Hematopoietic multipotent progenitor cell (in vitro differentiated cells): Measurements from ENCODE around the gene HOXD11. TPM values are rescaled to one million over a fixed set of nuclear protein-coding genes. Genes with fewer than 3 reads are reported as not detected.
A peak's percentile ranks its signal among the peaks of the same experiment; 100 is the strongest.

Experiments used
- DNase-seq, 3 donors: peaks; one replicate each; pipeline ENCODE4 v3.0.0-alpha.2; 2011 to 2015; ENCODE audit warnings: low read depth in 2 of 3, low spot score in 2 of 3
- total RNA-seq: library from RNA; depleted of rRNA; stranded (reverse); fragments of >200 nt; gene quantifications from one replicate; pipeline ENCODE4 v1.2.3, GENCODE V29; 2012

HOXD11 gene
- not detected for total RNA-seq

DNA sequence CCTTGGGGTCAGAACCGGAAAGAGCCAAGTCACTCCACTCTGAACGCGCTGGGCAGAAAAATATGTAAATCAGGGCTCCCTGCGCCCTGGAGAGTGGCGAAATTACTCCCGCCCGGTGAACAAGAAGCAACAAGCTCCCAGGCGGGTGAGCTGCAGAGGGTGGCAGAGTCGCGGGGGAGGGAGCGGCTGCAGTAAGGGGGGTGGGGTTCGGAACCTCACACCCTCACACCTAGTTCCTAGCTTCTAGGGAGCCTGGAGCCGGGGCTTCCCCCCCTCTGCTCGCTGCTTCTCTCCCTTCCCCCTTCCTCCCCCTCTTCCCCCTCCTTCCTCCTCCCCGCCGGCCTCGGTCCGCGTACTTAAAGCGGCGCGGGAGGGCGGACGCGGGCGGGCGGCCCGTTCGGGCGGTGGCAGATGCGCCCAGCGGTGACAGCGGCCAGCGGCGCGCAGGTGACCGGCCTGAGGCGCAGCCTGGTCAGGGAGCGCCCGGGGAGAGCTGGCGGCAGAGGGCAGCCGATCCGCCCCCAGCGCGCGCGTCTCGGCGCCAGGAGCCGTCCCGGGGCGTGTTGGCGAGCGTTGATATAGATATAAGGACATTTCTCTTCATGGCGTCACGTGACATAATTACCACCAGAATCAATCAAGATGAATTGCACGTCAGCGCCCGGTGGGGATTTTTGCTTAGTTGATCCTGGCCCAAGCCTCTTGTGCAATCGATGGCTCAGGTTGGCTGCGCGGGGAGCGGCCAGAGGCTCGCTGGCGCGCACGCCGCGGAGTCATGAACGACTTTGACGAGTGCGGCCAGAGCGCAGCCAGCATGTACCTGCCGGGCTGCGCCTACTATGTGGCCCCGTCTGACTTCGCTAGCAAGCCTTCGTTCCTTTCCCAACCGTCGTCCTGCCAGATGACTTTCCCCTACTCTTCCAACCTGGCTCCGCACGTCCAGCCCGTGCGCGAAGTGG, at the start of gene HOXD11:
HOXD11 (plus strand) TSS at position 700 of the 959 bp plus-strand sequence; CDS start at position 776, 76 bp downstream.
- DNase-seq, result no peak

DNA sequence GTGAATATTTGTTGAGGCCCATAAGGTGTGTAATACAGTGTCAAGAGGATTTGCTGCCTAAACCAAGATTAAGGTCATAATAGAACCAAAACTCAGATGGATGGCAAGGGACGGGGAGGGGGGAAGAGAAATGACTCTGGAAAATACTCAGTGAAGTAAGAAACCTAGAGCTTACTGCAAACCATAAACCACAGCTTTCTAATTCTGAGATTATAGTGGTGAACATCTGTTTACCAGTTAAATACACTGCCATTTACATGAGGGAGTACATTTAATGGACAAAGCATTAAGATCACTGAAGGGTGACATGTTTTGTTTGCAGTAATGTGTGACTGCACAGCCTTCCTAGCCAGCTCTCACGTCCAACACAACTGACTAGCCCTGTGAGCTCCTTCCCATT, 43.1 kb upstream of the HOXD11 start:
- DNase-seq, result no peak

DNA sequence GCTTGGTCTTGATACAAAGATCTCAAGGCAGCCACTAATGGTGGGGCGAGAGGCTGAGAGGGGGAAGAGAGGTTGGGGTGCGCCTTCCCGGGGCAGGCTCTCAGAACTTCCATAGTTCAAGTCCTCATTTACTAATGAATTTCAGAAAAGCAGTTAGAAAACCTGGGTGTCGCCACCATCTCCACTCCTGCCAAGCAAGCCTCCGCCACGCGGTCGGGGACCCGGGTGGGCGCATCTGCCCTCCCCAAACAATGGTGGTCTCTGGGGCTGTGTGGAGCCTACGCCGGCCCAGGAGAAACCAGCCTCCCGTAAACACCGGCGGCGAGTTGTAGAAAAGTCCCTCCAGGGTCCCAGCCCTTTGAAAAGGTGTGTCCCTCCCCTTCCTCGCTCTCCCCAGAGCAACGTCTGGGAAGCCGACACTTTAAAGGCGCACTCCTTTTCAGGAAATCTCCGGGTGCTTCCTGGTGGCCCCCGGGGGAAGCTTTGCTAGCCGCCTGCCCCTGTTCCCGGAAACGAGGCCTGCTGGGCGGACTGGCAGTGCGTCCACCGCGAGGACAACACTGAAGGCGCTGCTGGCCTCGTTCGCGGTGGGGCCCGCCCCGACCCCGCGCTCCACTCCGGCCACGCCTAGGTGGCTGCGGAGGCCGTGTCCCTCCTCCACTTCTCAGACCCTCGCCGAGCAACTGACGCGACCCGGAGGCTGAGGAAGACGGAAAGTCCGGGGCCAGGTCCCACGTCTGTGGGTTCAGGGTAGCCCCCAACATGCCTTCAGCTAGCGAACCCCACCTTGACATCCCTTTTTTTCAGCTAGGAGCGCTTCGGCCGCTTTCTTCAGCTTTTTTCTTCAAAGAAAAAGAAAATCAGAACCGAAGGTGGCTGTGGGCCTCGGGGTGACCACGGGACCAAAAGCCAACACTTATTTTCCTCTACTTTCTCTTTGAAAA, 40.2 kb upstream of the HOXD11 start:
- DNase-seq, result no peak

DNA sequence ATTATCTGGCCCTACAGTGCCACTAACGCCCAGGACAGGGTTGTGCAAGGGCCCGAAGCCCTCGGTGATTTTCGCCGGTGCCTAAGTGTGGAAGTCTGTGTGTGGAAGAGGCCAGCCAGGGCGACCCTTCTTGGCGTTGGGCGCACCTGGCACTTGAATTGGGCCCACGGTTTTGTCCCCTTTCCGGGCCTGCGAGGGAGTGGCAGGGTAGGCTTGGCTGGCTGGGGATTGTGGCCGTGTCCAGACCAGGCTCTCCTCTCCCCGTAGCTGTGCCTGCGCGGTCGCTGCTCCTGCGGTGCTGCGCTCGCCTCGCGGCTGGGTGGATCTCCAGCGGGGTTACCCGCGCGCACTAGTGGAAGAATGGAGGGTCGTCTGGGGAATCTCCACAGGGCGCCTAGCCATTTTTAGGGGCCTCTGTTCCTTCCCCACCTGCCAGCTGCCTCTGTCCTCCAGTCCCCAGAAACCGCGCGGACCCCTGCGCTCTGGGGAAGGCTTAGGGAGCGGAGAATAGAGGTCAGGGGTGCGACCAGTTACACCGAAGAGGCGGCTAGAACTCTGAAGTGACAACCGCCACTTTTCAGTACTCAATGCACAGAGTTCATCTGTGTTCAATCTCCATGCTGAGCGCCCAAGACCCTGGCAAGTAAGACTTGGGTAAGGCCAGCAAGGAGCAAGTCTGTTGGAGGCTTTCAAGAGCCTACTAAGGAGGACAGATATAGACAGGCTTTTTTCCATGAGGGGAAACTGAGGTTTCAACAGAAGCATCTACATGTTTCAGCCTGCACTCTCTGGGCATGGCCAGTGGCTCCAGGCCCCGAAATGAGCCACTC, 39.3 kb upstream of the HOXD11 start:
- DNase-seq, result peak in 1 of 3 donors; percentile 26

DNA sequence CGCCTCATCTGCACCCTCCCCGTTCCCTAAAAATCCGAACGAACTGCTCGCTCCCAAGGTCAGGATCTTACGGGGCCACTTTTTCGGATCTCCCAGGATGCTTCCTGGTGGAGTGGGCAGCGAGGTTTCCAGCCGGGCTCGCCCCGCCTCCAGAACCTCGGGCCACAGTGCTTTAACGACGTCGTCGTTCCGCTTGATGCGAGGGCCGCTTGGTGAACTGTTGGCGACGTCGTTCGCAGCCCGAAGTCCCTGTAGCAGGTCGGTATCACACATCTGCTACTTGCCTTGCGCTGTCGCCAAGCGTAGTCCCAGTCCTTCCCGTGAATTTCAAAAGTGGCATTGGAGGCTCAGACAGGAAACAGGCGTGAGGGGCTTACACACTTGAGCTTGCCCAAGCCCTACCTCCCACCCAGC, 38.7 kb upstream of the HOXD11 start:
- DNase-seq, result no peak

DNA sequence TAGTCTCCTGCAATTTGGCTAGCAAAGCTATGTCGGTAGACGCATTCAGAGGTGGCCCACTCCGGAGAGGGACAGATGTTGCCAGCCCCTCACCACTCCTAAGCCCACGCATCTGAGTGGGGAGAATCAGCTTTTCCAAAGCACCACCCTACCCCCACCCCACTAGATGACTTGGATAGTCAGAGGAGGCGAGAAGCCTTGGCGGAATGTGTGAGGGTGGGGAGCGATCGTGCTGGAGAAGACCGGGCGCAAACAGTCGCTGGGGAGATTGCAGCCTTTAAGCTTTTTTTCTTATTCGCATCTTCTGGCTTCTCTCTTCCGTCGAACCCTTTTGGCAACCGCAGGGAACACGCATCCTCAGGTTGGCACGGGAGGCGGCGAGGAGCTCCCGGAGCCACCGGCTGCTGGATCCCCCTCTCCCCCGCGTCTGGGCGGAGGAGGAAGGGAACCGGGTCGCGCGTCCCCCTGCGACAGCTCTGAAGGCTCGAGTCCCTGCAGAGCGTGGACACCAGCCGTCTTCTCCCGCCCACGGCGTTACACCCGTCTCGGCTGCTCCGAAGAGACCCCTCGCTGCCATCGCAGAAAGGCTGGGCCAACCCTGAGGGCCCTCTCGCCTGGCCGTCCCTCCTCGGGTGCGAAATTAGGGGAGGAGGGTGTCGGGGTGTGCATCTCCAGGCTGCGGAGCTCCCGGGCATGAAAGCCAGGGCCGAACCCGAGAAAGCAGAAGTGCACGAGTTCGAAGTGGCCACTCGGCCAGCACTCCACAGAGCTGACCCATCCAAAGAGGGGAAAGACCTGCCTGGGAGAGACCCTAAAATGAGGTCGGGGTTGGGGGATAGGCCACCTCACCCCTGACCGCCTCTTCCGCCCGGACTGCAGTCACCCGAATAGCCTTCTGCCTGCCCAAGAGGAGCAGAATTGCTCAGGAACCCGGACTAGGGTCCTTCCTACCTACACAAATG, 35.5 kb upstream of the HOXD11 start:
- DNase-seq, result no peak

DNA sequence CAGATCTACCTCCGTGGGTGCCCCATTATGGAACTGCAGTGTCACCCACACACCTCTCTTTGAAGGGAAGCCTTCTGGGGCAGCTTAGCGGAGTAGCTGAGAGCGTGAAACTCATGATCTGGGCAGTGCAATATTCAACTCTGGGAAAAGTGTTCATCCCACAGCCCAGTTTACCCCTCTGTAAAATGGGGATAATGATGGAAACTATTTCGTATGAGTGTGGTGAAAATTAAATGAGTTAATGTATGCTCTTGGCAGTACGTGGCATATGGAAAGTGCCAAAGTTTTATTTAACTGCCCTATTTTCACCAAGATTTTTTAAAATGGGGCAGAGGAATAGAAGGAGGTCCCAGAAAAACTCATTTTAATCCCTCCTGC, 34.8 kb upstream of the HOXD11 start:
- no peak for DNase-seq

DNA sequence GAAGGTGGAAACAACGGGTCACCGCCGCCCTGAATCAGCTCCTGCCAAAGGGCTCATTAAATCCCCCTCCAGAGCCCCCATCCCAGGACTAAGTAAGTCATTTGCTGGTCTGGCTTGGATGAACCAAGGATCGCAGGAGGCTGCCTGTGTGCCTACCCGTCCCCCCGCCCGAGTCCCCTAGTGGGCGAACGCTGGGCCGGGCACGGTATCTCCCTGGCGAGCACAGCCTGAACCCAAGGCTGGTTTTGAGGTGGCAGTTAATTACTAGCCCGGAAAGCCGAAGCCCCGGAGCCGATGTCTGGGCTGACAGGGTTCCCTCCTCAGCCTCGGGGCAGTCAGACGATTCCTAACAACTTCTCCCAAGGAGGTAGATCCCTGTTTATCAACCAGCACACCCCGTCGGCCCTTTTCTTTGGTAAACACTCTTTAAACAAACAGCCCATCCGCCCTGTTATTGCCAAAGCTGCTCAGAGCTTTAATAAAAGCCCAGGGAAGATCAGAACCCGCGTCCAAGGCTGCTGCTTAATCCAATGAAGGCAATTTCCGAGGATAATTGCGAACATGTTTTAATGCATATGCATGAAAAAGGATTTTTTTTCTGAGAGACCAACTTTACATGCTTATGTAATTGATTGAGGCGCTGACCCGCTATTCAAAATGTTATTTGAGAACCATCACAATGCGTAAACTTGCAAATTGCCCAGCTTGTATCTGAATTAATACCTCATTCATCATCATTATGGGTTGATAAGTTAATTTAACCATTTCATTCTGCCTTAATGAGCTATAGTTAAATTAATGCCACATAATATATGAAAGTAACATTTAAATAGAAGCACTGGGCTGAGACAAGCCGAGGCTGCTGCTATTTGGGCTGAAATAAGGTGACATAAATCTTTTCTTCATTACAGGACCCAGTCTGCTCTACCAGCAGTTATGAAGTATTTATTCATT, 33.9 kb upstream of the HOXD11 start:
- peak in 1 of 3 donors; percentile 23 for DNase-seq

DNA sequence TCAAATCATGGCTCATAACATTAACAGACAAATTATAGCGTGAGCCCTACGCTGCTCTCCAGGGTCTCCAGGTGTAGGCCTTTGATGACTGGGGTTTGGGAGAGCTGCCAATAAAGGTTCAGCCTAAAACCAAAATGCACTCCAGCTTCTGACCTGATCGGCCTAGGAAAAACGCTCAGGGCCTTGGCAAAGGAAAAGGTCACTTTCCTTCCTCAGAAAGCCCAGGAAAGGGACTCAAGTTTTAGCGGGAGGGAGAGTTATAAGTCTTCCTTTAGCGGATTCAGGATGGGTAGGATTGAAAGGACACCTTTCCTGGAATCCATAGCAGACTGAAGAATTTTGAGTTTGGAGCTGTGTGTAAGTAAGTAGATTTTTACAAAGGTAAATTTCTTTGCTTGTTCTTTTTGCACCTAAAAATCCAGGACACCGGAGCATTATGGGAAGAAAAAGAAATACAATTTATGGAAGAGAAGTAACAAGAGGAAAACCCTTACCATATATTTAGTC, 32.1 kb upstream of the HOXD11 start:
- DNase-seq, result no peak

DNA sequence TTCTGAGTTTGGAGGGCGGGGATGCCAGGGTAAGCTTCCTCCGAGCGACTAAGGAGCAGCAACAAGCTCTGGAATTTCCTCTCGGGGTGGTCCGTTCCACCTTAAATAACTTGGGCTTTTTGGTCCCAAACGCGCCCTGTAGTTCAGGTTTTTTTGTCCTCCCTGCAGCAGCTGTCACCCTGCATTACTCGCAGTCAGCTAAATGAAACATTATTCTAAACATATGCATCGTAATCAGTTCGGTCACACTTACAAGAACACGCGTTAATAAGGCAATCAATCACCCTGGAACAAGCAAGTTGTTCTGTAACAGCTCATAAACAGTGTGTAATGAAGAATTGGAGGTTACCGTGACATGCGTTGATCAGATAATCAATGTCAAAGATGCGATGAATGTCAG, 31.6 kb upstream of the HOXD11 start:
- peak in 1 of 3 donors; percentile 20 for DNase-seq

DNA sequence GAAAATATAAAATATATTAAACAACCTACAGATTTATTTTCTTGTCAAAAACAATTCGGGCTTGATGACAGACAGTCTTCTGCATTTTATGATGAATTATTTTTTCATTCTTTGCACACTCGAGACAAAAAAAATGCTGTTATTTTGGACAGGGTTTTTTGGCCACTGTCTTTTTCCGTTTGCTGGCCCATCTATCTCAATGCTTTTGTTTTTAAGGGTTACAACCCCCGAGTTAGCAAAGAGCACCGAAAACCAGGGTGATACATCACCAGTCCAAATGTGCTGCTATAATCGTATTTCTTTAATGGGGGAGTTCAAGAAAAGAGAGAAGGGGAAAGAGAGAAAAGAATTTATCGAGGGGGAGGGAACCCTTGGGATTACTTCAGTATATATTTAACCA, 31.0 kb upstream of the HOXD11 start:
- DNase-seq, result peak in 1 of 3 donors; percentile 15

DNA sequence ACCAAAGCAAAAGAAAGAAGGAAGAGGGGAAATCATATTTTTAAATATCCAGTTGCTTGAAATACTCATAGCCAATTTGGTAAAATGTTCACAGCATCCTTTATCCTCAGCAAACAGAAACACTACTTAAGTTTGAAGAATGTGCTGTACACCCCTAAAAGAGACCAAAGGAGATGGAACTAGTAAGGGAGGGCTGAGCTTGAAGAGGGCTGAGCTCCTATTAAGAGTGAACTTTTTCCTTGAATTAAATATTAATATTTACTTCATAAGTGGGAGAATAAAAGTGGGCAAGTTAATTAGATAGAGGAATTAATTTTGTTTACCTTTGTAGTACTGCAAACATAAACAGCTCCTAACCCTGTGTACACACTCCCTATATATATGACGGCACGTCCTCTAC, 30.3 kb upstream of the HOXD11 start:
- no peak for DNase-seq

DNA sequence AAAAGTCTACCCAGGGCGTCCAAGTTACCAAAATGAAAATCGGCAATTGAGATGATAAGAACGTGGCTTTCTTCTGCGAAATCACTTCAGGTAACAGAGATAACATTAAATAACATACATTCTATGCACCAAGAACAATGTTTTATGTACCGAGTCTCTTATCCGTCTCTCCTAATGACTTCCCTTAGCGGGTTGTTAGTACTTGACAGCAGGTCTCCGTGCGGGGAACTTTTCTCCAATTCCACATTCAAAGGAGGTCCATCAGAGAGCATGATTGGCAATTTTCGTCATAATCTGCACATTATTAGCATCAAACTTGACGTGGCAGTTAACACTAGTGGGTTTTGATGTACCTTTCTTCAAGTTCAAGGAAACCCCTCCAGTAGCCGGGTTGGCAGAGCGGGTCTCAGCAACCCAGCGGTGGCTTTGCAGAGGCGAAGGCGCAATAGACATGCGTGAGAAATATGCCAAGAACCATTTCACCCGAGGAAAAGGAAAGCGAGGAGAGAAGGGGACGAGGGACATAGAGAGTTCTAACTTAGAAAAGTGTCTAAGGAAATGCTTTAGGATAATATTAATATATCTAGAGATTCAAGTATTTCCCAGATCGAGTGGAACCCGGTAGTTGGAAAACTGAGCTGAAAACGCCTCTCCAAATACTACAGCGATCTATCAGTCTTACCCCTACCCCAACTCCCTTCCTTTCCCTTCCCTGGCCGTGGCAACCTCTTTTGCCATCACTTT, 28.4 kb upstream of the HOXD11 start:
- peak in 1 of 3 donors; percentile 34 for DNase-seq

DNA sequence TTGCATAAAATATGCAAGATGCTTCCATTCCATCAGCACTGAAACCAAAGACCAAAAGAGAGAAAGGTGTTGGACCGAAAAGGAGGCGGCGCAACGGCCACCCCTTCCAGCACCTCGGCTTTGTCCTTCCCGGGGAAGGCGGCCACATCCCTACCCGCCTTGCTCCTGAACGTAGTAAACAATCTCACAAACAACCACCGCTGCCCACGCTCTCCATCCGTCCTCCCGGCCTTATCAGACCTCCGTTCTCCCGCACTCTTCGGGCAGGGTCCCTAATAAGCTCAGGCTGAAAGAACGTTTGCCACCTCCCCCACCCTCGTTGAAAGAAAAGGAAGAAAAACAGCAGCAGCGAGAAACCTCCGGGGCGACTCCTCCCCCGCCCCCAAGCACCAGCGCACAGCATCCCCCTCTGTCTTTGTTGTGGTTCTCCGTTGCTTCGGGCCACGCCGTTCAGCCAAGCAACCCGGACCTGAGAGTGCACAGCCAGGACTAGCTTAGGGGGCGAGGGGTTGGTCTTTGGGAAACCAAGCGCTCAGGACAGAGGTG, 27.7 kb upstream of the HOXD11 start:
- peak in 1 of 3 donors; percentile 11 for DNase-seq

DNA sequence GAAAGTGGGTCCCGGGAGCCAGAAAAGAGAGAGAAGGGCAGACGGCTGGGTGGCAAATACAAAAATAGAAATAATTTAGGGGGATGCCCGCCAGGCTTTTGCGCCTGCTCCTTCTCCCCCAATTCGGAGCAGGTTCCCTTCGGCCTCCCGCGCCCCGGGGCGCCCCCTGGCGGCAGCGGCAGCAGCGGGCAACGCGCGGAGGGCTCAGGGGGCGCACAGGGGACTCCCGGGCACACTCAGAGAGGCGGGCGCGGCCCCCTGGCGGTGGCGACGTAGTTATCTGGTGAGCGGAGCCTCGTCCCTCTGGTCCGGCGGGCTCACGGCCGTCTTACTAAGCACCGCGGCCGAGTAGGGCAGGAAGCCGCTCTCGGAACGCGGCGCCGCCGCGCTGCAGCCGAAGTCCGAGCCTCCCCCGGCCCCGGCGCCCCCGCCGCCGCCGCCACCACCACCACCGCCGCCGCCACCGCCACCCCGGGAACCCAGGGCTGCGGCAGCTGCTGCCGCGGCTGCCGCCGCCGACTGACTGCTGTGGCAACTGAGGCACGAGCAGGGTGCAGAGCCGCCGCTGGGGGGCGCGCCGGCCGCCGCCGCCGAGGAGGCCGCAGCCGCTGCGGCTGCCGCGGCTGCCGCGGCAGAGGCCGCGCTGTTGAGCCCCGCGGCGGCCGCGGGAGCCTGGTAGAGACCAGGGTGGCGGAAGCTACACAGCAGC, 27.1 kb upstream of the HOXD11 start:
- DNase-seq, result peak in 2 of 3 donors; percentile 73 to 76
